T-helper 1 cell treated with Interleukin-12 subunit alpha and Interleukin-12 subunit beta and Interleukin-4 antibody, amounts not matched to agents 30 ng/mL and 1 ng/mL, for 36 hours (primary cell): Measurements from ENCODE around the gene SVEP1. TPM values are rescaled to one million over a fixed set of nuclear protein-coding genes. Genes with fewer than 3 reads are reported as not detected.
"Not testable (repeated sequence)": the region's sequence is repeated elsewhere in the genome, so short reads cannot be mapped to it uniquely, and the experiment has no call there.

Source experiments
- intact Hi-C: fragments of 100-400 bp; cut with micrococcal nuclease; formaldehyde crosslinking; loops from one replicate; pipeline ENCODE4 v1.15.1; 2024
- total RNA-seq: library from RNA; stranded (reverse); gene quantifications from 2 replicates; pipeline ENCODE4 v1.2.3, GENCODE V29; 2022

Gene SVEP1
- total RNA-seq, 1 donor from 2014 or later, result not detected

DNA sequence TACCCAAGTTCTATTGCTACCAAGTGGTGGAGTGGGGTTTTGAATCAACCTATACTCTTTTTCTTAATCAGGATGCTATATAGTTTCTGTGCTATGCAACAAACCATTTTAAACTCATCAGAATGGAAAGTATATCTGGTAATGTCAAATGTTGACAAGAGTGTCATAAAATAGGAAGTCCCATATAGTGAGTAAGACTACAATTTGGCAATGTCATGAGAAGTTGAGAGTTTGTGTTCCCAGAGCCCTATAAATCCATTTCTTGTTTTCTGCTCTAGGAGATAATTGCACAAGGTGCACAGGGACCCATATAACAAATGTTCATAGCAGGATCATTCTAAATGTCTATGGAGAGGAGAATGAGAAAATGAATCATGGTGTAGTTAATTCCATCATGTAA, 132.1 kb downstream of the SVEP1 start:
- intact Hi-C loops, result no loop called here

DNA sequence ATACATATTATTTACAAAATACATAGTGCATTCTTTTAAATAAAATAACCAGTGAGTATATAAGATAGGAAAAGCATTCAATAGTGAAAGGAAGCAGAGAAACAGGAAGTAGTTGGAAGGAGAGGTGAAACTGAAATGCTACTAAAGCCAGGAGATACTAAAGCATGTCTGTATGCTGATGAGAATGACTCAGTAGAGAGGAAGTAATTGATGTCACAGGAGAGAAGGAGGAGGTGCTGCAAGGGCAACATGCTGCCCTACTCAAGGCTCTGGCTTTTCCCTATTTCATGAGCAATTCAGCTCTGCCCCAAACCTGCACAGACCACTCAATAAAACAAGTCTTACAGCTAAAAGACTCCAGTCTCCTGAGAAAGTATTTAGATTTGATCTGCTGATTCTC, 133.4 kb downstream of the SVEP1 start:
- intact Hi-C loops, result no loop called here

DNA sequence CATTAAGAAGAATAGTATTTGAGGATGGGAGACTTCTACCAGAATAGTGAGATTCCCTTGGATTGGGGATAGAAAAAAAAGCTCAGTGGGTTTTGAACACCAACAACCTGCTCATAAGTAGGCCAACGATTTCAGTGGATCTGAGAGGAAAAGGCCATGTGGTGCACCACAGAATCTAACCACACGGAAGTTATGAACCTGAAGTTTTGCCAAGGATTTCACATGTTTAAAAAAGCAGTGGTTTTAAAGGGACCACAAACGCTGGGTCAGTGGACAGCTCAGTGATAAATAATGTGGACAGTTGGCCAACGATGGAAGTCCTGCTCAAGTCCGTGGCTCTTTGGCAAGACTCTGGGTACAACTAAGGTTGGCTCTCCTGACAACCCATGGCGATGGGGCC, 134.6 kb downstream of the SVEP1 start:
- intact Hi-C loops, result no loop called here

DNA sequence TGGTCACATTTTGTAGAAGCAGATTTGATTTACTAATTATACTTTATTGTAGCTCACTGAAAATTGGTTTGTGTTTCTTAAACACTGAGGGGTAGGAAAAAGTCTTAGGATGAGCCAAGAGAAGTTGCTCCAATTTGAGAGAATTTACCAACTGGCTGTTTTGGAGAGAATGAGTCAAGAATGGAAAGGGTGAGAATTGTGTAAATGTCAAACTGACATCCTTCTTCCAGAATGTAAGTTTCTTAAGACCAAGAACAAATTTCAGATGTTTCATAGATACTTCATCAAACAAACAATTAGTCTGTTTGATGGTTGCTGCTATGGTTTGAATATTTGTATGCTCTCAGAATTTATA, 135.7 kb downstream of the SVEP1 start:
- intact Hi-C loops, result no loop called here

DNA sequence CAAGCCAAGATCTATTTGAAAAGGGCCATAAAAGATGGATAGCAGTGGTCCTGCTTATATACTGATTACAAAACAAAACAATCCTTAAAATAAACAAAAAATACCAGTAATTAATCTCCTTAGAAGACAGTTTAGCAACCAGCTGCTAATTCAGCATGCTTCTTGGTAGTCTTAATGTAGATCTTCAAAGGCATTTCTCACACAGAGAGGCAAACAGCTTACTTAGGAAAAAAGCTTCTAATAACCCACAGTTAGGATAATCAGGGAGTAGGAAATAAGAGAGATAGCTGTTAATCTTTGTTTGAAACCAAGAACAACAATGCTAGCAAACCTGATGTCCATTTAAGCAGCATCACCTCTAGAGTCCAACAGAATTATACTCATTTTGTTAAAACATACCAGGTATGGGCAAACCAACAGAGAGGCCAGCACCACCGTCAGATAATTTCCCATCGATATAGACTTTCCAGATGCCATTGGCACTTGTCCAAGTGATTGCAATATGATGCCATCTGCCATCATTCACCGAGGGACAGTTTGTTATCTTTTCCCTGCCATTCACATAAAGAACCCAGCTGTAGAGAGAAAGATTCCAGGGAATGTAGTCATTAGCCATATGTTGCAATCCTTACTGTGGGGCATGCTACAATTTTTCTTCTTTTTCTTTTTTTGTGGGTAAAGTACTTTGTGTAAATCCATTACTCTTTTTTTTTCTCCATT, 136.2 kb downstream of the SVEP1 start:
- intact Hi-C loops, result no loop called here

DNA sequence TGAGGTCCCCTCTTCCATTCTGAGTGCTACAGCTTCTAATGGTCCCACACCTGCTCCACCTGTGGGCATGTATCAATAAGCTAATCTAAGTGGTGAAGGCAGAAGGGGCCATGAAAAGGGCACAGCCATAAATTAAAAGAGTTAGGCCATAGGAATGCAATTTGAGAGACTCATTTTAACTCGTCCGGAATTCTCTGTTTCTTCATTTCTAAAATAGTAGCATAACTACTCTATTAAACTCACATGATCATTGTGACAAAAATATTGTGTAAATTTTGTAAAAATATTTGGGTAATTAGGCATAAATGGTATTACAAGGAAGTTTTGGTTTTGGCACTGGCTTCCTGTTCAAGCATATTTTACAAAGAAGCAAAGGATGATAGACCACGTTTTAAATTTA, 138.7 kb downstream of the SVEP1 start:
- intact Hi-C loops, result no loop called here

DNA sequence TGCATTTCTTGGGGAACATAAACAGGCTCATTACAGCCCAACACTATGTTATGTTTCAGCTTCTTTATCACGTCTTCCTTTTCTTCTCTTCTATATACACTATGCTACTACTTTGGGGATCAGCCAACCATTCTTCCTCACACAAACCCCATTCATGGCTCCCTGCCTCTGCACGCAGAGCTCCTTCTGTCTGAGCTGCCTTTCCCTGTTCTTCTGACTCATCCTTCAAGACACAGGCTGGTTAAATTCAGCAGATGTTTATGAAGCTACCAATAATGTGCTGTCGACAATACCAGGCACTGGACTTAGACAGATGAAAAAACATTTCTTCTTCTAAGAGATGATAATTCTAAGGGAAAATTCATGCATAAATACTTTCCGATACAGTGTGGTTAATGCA, 139.4 kb downstream of the SVEP1 start:
- intact Hi-C loops, result no loop called here

DNA sequence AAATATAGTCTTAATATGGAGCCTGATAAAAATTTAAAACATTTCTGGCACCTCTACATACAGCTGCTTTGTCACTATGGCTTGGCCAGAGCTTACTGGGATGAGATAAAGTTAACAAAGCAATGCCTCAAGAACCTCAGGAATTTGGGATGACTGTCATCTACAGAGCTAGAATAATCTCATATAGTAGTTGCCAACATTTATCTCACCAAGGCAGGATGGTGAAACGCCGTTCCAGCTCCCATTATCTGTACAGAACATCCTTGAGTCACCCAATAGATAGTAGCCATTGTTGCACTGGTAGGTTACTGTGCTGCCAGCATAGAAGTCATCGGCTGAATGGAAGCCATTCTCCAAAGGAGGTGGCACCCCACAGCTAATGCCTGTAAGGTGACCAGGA, 147.3 kb downstream of the SVEP1 start:
- intact Hi-C loops, result no loop called here

DNA sequence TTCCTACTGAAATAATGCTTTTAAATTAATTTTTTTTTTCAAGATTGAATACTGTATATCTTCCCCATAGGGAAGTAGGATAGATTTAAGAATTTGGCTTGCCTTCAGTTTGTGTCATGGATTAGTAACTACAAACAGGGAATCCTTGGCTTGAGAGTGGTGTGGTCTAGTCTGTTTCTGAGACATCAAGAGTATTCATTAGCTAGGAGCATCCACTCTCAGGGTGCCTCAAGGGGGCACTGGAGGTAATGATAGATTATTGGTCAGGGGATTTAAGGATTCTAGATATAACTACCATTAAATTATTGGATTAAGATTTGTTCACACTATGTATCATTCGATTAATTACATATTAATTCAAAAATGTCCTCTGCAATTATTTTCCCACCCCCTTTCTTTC, 150.1 kb downstream of the SVEP1 start:
- intact Hi-C loops, result loop anchor here (10.0 kb wide), 2 partner anchors 195 to 245 kb away; no protein-coding TSS in a partner anchor

DNA sequence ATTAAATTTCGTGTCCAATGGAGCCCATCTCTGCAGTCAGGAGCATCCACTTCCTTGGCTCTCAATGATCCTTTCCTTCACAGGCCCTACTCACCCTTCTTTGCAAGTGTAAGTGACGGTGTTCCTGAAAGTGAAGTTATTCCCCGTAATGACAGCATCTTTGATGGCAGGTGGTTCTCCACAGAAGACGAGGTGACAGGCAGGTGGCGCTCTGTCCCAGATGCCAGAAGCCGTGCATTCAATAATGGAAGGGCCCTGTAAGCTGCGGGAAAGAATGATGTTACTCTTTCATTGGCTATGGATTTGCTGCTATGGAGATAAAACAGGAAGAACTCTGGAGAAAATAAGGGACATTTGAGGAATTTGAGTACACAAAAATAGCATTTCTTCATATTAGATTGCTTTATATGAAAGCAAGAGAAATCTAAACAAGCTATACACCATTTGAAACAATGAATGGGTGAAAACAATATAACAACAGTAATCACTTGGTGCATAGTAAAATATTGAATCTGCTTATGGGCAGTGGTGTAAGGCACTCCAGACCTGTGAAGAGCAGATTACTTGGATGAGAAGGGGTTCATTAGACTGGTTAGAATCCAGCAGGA, 151.9 kb downstream of the SVEP1 start:
- intact Hi-C loops, result loop anchor here (10.0 kb wide), 2 partner anchors 197 to 243 kb away; no protein-coding TSS in a partner anchor

DNA sequence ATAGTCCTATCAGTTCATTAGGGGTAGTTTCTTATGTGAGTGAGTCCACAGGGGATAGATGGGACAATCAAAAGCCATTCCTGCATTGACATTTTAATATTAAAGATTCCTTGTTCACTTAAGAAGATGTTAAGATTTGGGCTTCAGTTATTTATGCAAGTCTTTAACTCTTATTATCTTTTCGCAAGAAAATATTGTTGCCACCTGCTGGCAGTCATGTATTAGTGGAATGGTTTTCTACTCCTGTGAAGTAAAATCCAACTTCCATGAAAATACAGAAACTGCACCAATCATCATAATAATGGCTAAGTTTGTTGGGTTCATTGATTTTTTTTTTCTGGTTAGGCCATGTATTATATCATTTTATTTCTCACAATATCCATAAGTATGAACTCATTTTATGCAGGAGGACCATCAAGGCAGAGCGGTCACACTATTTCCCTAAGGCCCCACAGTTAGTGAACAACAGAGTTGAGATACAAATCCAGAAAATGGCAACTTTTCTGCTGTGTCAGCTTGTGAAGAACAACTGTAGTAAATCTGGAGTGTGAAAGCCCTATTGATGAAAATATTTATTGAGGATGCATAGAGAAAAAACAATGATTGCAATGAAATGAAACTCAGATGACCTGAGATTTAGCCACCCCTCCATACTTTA, 153.4 kb downstream of the SVEP1 start:
- intact Hi-C loops, result loop anchor here (10.0 kb wide), 2 partner anchors 199 to 241 kb away; no protein-coding TSS in a partner anchor

DNA sequence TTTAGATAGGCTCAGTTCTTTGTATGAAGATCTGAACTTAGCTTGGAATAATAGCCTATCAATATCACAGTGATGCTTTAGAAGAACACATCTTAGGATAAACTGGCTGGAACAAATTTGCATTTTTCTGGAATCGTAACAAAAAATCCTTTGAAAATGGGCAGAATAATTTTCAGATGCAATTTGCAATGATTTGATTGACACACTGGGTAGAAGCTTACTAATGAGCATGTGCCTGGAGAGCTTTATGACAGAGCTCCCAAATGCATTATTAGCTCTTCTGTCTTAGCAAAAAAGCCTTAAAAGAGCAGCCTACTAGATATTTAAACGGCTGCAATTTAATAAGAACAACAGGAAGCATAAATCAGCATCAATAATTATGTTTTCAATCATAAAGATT, 165.1 kb downstream of the SVEP1 start:
- intact Hi-C loops, result no loop called here

DNA sequence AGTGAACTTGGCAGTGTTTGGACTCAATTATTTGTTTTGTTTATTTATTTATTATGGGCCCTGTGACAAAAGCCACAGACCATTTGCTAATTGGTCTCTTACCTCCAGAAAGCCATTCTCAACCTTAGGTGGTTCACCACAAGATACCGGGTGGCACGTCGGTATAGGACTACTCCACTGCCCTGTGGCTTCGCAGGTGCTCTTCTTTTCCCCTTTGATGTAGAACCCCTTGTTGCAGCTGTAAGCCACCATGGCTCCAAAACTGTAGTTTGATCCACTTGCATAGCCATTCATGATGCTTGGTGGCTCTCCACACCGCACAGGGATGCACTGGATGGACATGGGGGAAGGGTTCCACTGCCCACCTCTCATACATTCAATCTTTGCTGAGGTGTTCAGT, 168.6 kb downstream of the SVEP1 start:
- intact Hi-C loops, result no loop called here

DNA sequence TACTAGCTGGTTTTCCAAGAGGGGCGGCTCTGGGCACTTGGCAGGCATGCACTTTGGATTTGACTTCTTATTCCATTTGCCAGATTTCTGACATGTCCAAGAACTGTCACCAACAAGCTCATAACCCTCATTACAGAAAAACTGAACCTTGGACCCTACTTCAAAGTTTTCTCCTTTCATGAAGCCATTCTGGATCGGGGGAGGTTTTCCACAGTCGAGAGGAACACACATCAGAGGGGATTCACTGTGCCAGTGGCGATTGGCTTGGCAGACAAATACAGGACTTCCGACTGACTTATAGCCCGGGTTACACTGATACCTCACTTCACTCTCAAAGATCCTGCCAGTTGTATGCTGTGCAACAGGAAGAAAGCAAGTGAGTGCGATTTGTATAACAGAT, 170.9 kb downstream of the SVEP1 start:
- intact Hi-C loops, result no loop called here

DNA sequence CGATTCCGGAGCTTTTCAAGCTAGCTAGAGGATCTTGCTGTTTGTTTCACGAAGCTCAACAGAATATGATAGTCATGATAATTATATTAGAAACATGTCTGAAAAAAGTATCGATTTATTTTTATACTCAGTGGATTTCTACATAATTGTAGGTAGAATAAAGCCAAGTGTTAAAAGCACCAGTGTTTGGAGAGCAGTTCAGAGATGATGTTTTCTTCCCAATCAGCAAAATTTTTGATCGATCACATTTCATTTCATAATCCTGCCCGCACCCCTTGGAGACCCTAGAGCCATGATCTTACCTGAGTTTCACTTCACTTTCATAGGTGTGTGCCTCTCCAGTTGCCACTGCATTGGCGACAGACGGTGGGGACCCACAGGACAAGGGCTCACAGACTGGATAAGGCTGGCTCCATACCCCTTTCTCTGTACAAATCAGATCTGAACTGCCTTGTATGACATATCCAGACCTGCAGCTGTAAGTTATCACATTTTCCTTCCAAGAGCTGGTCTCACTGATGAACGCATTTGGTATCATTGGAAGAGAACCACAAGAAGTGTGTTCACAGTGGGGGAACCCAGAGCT, 173.6 kb downstream of the SVEP1 start:
- intact Hi-C loops, result no loop called here

DNA sequence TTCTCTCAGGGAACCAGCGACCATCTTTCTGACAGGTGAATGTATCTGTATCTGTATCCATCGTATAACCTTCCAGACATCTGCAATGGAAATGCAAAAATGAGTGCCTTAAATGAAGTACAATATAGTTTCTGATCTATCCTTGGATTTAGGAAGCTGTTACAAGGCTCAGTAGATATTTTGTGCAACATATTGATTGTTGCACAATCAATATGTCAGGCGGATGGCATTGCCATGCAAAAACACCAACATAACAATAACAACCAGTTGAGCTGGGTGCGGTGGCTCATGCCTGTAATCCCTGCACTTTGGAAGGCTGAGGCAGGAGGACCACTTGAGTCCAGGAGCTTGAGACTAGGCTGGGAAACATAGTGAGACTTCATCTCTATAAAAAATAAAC, 175.1 kb downstream of the SVEP1 start:
- intact Hi-C loops, result no loop called here

DNA sequence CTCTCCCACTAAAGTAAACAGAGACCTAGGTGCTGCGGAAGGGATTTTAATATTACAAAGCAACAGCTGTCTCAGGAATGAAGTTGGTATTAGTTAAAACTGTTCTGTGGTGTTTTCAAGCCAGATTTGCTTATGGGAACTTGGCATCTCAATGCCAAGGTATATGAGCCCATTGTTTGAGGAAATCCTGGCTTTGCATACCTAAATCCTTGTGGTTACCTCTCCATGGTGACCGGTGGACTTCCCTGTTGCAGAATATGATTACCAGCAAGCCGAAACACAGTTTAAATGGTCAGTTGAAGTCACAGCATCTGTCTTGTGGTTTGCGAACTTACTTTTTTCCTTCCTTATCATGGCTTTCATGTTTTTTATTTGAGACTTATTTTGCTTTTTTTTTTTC, 179.6 kb downstream of the SVEP1 start:
- intact Hi-C loops, result no loop called here

DNA sequence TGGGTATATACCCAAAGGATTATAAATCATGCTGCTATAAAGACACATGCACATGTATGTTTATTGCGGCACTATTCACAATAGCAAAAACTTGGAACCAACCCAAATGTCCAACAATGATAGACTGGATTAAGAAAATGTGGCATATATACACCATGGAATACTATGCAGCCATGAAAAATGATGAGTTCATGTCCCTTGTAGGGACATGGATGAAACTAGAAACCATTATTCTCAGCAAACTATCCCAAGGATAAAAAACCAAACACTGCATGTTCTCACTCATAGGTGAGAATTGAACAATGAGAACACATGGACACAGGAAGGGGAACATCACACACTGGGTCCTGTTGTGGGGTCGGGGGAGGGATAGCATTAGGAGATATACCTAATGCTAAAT, 180.5 kb downstream of the SVEP1 start:
- intact Hi-C loops, result not testable (repeated sequence)

DNA sequence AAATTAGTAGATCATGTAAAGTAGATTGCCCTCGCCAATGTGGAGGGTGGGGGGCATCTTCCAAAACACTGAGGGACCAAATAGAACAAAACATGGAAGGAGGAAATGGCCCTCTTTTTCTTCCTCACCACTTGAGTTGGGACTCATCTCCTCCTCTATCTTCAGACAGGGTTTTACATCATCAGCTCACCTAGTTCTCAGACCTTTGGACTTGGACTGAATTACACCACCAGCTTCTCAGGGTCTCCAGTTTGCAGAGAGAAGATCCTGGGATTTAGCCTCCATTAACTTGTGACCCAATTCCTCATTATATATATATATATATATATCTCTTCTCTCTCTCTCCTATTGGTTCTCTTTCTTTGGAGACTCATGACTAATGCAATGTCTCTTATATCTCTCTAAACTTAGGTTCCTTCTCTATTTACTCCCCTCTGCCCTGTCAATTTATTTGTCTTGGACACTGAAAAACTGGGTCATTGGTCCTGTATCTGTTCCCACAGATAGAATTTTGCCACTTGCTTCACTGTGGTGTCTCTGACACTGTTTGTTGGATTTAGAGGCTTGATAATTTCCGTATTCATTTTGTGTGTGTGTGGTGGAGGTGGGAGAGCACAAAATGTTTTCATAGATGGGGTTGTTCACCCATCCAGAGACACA, 187.6 kb downstream of the SVEP1 start:
- intact Hi-C loops, result no loop called here

DNA sequence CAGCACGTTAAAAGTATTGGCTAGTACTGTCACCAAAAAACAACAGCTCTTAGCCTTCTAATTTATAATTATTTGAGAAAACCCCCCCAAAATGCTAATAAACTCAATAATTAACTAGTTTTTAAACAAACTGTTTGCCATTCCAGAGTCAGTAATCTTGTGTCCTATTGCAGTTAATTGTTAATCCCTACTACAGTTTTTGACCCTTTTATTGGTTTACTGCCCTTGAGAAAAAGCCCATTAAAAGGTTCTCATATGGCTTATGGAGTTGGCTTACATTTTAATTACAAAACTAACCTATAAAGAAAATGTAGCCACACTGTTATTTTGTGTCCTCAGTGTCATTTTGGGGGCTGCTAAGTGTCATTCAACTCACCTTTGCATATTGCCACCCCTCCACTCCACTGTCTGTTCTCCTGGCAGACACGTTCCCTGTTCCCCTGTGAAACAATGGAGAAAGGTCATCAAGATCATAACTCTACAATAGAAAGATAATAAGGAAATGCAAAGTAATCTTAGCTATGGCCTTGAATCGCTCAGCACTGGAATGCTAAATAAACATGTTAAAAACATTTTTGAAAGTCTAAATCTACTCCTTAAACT, 190.3 kb downstream of the SVEP1 start:
- intact Hi-C loops, result no loop called here

DNA sequence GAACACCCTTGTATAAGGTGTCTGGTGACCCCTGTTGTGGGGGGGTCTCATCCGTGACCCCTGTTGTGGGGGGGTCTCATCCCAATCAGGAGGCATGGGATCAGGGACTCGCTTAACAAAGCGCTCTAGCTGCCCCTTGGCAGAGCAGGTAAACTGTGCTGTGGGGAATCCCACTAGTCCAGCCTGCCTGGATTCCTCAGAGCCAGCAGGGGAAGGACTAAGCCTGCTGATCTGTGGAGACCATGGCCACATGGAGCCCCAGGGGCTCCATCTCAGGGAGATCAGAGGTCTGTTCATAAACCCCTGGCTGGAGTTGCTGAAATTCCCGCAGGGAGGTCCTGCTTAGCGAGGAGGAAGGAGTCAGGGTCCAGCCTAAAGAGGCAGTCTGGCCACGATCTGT, 196.1 kb downstream of the SVEP1 start:
- intact Hi-C loops, result no loop called here
